Measurements from ENCODE around the gene RB1. TPM values are rescaled to one million over a fixed set of nuclear protein-coding genes. Genes with fewer than 3 reads are reported as not detected.
A peak's percentile ranks its signal among the peaks of the same experiment; 100 is the strongest.

RB1 gene
- total and polyA plus RNA-seq, 3 experiments from 2014 or later: 16.8 to 38.9 (median 38.2) TPM

DNA sequence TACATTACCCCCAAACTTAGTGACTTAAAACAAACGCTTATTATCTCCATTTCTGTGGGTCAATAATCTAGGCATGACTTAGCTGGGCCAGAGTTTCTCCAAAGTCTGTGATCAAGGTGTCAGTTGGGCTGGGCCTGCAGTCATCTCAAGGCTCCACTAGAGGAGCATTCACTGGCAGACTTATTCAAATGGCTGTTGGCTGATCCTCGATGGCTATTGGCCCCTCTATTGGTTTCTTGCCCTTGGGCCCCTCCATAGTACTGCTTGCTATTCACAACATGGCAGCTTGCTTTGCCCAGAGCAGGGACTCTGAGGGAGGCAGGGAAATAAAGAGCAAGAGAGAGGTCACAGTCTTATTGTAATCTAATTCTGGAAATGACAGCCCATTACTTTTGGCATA, 171.7 kb downstream of the RB1 start:
- CTCF ChIA-PET: interaction anchor here (0.7 to 1.0 kb wide), 2 partner anchors 17 to 93 kb away, joined by 3 read pairs; no protein-coding TSS in a partner anchor
- POLR2A ChIA-PET: interaction anchor here (0.6 kb wide), 1 partner anchor 9 kb away, joined by 4 read pairs; no protein-coding TSS in a partner anchor
- H3K9me3 ChIP-seq (ENCODE audit: low read length): no peaks in the 10 kb centered on the region
- no peaks in the 10 kb centered on the region for H3K27me3 ChIP-seq (ENCODE audit: insufficient read depth, low read length, poor library complexity, severe bottlenecking)
- Mint-ChIP-seq H3K4me3 (no peak overlapping the region), H3K36me3 (peaks cover 9 to 40% (median 11%) of the 10 kb centered on the region in 3 donors), H3K27me3 (no peaks in the 10 kb centered on the region), H3K27ac (peak overlapping the region in 2 of 8 donors; percentile 12 to 23), H3K4me1 (peaks cover 0 to 1% (median 0%) of the 10 kb centered on the region in 3 donors), H3K9me3 (no peaks in the 10 kb centered on the region)
- no peak for DNase-seq
- no peak overlapping the region for H3K27ac ChIP-seq (ENCODE audit: low read depth, low read length)
- H3K4me1 ChIP-seq (ENCODE audit: insufficient read depth, low read length): no peaks in the 10 kb centered on the region
- no peak overlapping the region for H3K4me3 ChIP-seq (ENCODE audit: low read length)
- peaks cover 5% of the 10 kb centered on the region for H3K36me3 ChIP-seq (ENCODE audit: insufficient read depth, low read length)

DNA sequence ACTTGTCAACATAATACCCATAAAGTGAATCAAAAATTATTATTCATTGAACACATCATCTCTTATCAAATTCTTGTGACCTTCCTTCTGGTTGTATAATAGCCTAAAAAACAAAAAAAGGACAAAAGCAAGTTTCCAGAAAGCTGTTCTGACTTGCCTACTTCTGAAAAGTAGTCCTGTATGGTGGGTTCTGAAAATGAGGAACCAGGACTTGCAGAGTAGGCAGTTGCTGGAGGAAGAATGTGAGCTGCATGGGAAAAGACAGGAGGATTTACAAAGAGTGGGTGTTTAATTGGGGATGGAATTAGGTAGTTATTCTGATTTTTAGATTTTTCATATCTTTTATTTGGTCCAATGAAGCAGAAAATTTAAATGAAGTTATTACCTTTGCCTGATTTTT, 172.7 kb downstream of the RB1 start:
- H3K36me3 ChIP-seq (ENCODE audit: insufficient read depth, low read length): peaks cover 5% of the 10 kb centered on the region
- DNase-seq: no peak
- peak overlapping the region in 3 of 8 donors; percentile 26 to 80 (median 58) for H3K27ac Mint-ChIP-seq
- H3K4me3 Mint-ChIP-seq: no peak overlapping the region
- no peaks in the 10 kb centered on the region for H3K9me3 ChIP-seq (ENCODE audit: low read length)
- no peaks in the 10 kb centered on the region for H3K9me3 Mint-ChIP-seq
- H3K4me1 ChIP-seq (ENCODE audit: insufficient read depth, low read length): no peaks in the 10 kb centered on the region
- peaks cover 0 to 1% (median 0%) of the 10 kb centered on the region in 3 donors for H3K4me1 Mint-ChIP-seq
- ChIA-PET POLR2A (no interaction called here), CTCF (interaction anchor here (0.7 kb wide), 1 partner anchor 94 kb away, joined by 3 read pairs; no protein-coding TSS in a partner anchor)
- H3K4me3 ChIP-seq (ENCODE audit: low read length): no peak overlapping the region
- no peak overlapping the region for H3K27ac ChIP-seq (ENCODE audit: low read depth, low read length)
- H3K36me3 Mint-ChIP-seq: peaks cover 9 to 40% (median 11%) of the 10 kb centered on the region in 3 donors
- H3K27me3 Mint-ChIP-seq: no peaks in the 10 kb centered on the region
- H3K27me3 ChIP-seq (ENCODE audit: insufficient read depth, low read length, poor library complexity, severe bottlenecking): no peaks in the 10 kb centered on the region

DNA sequence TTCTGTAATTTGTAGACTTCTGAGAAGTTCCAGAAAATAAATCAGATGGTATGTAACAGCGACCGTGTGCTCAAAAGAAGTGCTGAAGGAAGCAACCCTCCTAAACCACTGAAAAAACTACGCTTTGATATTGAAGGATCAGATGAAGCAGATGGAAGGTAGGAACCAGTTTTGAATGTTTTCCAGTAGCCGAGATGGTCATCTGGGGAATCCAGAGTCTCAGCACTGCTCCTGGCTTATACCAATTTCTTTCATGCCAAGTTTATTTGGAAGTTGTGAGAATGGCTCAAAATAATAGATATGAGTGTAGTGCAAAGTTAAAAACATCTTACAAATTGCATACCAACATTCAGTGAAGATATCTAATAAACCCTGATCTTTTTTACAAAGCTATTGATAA, 173.1 kb downstream of the RB1 start:
- Histone ChIP-seq H3K9me3 (ENCODE audit: low read length) (no peaks in the 10 kb centered on the region), H3K4me3 (ENCODE audit: low read length) (no peak overlapping the region), H3K27ac (ENCODE audit: low read depth, low read length) (no peak overlapping the region), H3K36me3 (ENCODE audit: insufficient read depth, low read length) (peaks cover 5% of the 10 kb centered on the region), H3K27me3 (ENCODE audit: insufficient read depth, low read length, poor library complexity, severe bottlenecking) (no peaks in the 10 kb centered on the region), H3K4me1 (ENCODE audit: insufficient read depth, low read length) (no peaks in the 10 kb centered on the region)
- H3K9me3 Mint-ChIP-seq: no peaks in the 10 kb centered on the region
- peaks cover 0 to 1% (median 0%) of the 10 kb centered on the region in 3 donors for H3K4me1 Mint-ChIP-seq
- no peaks in the 10 kb centered on the region for H3K27me3 Mint-ChIP-seq
- no peak for DNase-seq
- ChIA-PET CTCF (no interaction called here), POLR2A (no interaction called here)
- no peak overlapping the region for H3K4me3 Mint-ChIP-seq
- H3K27ac Mint-ChIP-seq: peak overlapping the region in 1 of 8 donors; percentile 36
- H3K36me3 Mint-ChIP-seq: peaks cover 7 to 41% (median 11%) of the 10 kb centered on the region in 3 donors

DNA sequence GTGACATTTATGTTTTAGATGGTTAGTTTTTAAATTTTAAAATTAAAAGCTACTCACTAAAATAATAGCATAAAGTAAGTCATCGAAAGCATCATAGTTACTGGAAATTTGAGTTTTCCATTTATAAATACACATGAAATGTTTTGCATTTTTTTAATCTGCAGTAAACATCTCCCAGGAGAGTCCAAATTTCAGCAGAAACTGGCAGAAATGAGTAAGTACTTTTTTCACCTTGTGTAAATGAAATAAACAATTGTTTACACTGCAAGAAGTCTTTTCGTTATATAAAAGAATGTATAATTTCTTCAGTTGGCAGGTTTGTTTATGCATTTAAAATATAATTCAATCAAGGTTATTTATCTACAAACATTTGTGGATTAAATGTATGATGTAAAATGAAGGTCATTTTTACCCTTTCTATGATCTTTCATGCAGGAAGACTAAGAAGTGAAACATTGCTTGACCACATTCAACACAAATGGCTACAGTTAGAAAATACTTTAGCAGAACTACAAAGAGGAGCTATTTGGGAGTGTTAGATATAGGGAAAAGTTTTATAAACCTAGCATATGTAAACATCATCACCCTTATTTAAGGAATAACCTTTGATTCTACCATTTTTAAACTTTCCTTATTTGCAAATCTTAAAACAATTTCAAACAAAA, 173.8 kb downstream of the RB1 start:
- DNase-seq: no peak
- Mint-ChIP-seq H3K4me3 (no peak overlapping the region), H3K4me1 (peaks cover 1 to 4% (median 1%) of the 10 kb centered on the region in 3 donors), H3K27ac (peak overlapping the region in 1 of 8 donors; percentile 26), H3K36me3 (peaks cover 4 to 43% (median 12%) of the 10 kb centered on the region in 3 donors), H3K27me3 (no peaks in the 10 kb centered on the region), H3K9me3 (no peaks in the 10 kb centered on the region)
- POLR2A ChIA-PET: no interaction called here
- H3K27me3 ChIP-seq (ENCODE audit: insufficient read depth, low read length, poor library complexity, severe bottlenecking): no peaks in the 10 kb centered on the region
- peaks cover 5% of the 10 kb centered on the region for H3K36me3 ChIP-seq (ENCODE audit: insufficient read depth, low read length)
- no peaks in the 10 kb centered on the region for H3K9me3 ChIP-seq (ENCODE audit: low read length)
- H3K4me1 ChIP-seq (ENCODE audit: insufficient read depth, low read length): no peaks in the 10 kb centered on the region
- no peak overlapping the region for H3K4me3 ChIP-seq (ENCODE audit: low read length)
- no peak overlapping the region for H3K27ac ChIP-seq (ENCODE audit: low read depth, low read length)
- CTCF ChIA-PET: no interaction called here

DNA sequence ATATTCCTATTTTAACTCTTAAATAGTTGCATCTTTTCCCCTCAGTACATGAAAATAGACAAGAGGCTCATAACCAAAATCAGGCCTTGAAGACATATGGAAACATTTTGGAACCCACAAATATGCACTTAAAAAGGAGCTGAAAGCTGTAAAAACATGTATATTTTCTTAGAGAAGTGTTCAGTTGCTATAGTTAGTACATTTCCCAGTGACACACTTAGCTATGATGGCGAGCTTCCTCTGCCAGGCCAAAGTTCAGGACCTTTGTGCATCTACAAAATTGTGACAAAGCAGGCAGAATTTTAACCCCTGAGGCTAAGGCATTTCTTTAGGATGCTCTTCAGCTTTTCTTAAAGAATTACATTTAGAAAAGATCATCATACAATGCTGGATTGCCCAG, 174.8 kb downstream of the RB1 start:
- Histone ChIP-seq H3K36me3 (ENCODE audit: insufficient read depth, low read length) (peaks cover 5% of the 10 kb centered on the region), H3K9me3 (ENCODE audit: low read length) (no peaks in the 10 kb centered on the region), H3K4me1 (ENCODE audit: insufficient read depth, low read length) (no peaks in the 10 kb centered on the region), H3K4me3 (ENCODE audit: low read length) (no peak overlapping the region), H3K27ac (ENCODE audit: low read depth, low read length) (no peak overlapping the region), H3K27me3 (ENCODE audit: insufficient read depth, low read length, poor library complexity, severe bottlenecking) (no peaks in the 10 kb centered on the region)
- no peak for DNase-seq
- H3K4me3 Mint-ChIP-seq: no peak overlapping the region
- no peaks in the 10 kb centered on the region for H3K27me3 Mint-ChIP-seq
- H3K36me3 Mint-ChIP-seq: peaks cover 11 to 43% (median 17%) of the 10 kb centered on the region in 3 donors
- H3K9me3 Mint-ChIP-seq: no peaks in the 10 kb centered on the region
- no peak overlapping the region for H3K27ac Mint-ChIP-seq
- H3K4me1 Mint-ChIP-seq: peaks cover 5 to 10% (median 9%) of the 10 kb centered on the region in 3 donors
- ChIA-PET CTCF (no interaction called here), POLR2A (no interaction called here)

DNA sequence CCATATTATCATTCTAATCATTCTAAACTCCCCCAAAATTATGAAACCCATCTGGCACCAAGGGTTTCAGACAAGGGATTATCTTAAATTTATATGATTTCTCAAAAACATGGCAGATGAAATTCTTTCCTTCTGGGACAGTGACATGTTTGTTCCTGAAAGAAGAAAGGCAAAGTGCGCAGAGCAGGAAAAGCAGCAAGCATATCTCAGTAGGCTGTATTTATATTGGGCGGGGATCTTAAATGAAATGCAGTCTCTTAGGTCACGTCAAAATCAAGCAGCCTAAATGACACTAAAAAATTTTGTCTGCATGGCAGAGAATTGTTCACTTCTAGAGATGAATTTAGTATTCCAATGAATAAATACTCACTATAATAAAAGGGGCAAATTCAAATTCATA, 180.0 kb downstream of the RB1 start:
- no peaks in the 10 kb centered on the region for H3K9me3 ChIP-seq (ENCODE audit: low read length)
- H3K36me3 Mint-ChIP-seq: peaks cover 11 to 38% (median 19%) of the 10 kb centered on the region in 3 donors
- no peak overlapping the region for H3K4me3 Mint-ChIP-seq
- CTCF ChIA-PET: interaction anchor here (1.3 kb wide), 1 partner anchor 11 kb away, joined by 3 read pairs; no protein-coding TSS in a partner anchor
- H3K27me3 Mint-ChIP-seq: no peaks in the 10 kb centered on the region
- peaks cover 0 to 2% (median 0%) of the 10 kb centered on the region in 5 donors for H3K9me3 Mint-ChIP-seq
- no peak overlapping the region for H3K4me3 ChIP-seq (ENCODE audit: low read length)
- no peaks in the 10 kb centered on the region for H3K27me3 ChIP-seq (ENCODE audit: insufficient read depth, low read length, poor library complexity, severe bottlenecking)
- H3K36me3 ChIP-seq (ENCODE audit: insufficient read depth, low read length): peaks cover 5% of the 10 kb centered on the region
- DNase-seq: no peak
- H3K27ac Mint-ChIP-seq: no peak overlapping the region
- H3K27ac ChIP-seq (ENCODE audit: low read depth, low read length): no peak overlapping the region
- H3K4me1 ChIP-seq (ENCODE audit: insufficient read depth, low read length): peaks cover 17% of the 10 kb centered on the region
- H3K4me1 Mint-ChIP-seq: peaks cover 24 to 41% (median 39%) of the 10 kb centered on the region in 3 donors
- POLR2A ChIA-PET: interaction anchor here (0.7 kb wide), 1 partner anchor 9 kb away, joined by 4 read pairs; no protein-coding TSS in a partner anchor

DNA sequence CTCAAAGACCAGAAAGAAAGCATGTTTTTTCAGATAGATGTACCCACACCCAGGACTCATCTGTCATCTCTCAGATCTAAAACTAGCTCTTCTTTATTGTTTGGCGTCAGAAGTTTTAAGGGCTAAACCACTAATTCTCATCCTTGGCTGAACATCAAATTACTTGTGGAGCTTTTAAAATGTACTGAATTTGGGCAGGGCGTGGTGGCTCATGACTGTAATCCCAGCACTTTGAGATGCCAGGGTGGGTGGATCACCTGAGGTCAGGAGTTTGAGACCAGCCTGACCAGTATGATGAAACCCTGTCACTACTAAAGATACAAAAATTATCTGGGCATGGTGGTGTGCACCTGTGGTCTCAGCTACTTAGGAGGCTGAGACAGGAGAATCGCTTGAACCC, 181.9 kb downstream of the RB1 start:
- H3K4me3 ChIP-seq (ENCODE audit: low read length): no peak overlapping the region
- H3K9me3 Mint-ChIP-seq: peaks cover 0 to 2% (median 0%) of the 10 kb centered on the region in 5 donors
- H3K4me1 ChIP-seq (ENCODE audit: insufficient read depth, low read length): peaks cover 33% of the 10 kb centered on the region
- POLR2A ChIA-PET: no interaction called here
- DNase-seq: no peak
- peak overlapping the region in 5 of 8 donors; percentile 12 to 60 (median 35) for H3K27ac Mint-ChIP-seq
- H3K36me3 ChIP-seq (ENCODE audit: insufficient read depth, low read length): no peaks in the 10 kb centered on the region
- peak overlapping the region in 1 of 7 donors; percentile 54 for H3K4me3 Mint-ChIP-seq
- peaks cover 24 to 41% (median 39%) of the 10 kb centered on the region in 3 donors for H3K4me1 Mint-ChIP-seq
- H3K9me3 ChIP-seq (ENCODE audit: low read length): no peaks in the 10 kb centered on the region
- no peak overlapping the region for H3K27ac ChIP-seq (ENCODE audit: low read depth, low read length)
- CTCF ChIA-PET: no interaction called here
- H3K27me3 Mint-ChIP-seq: no peaks in the 10 kb centered on the region
- H3K36me3 Mint-ChIP-seq: peaks cover 15 to 37% (median 19%) of the 10 kb centered on the region in 3 donors
- no peaks in the 10 kb centered on the region for H3K27me3 ChIP-seq (ENCODE audit: insufficient read depth, low read length, poor library complexity, severe bottlenecking)

DNA sequence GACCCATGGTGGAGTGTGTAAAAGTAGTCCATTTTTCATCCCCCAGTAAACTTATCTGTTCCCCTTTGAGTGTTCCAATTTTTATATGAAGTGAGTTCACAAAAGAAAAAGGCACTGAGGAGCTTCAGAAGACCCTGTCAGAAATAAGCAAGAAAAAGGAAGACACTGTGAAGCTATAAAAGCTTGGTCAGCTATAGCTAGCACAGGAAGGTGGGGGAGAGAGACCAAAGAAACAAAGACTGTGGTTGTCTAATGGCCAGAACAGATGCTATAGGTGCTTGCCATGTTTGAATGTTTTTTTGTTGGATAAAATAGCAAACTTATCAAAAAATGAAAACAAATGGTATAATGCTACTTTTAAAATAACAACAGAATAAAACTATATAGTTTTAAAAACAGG, 182.8 kb downstream of the RB1 start:
- no peaks in the 10 kb centered on the region for H3K9me3 ChIP-seq (ENCODE audit: low read length)
- Mint-ChIP-seq H3K27me3 (no peaks in the 10 kb centered on the region), H3K27ac (peak overlapping the region in 6 of 8 donors; percentile 24 to 85 (median 62)), H3K9me3 (peaks cover 0 to 2% (median 0%) of the 10 kb centered on the region in 5 donors), H3K4me3 (peak overlapping the region in 1 of 7 donors; percentile 11), H3K36me3 (peaks cover 15 to 37% (median 19%) of the 10 kb centered on the region in 3 donors), H3K4me1 (peaks cover 24 to 41% (median 39%) of the 10 kb centered on the region in 3 donors)
- peaks cover 42% of the 10 kb centered on the region for H3K4me1 ChIP-seq (ENCODE audit: insufficient read depth, low read length)
- H3K4me3 ChIP-seq (ENCODE audit: low read length): no peak overlapping the region
- ChIA-PET CTCF (no interaction called here), POLR2A (interaction anchor here (0.6 kb wide), 1 partner anchor 900 kb away, joined by 3 read pairs; no protein-coding TSS in a partner anchor)
- no peaks in the 10 kb centered on the region for H3K27me3 ChIP-seq (ENCODE audit: insufficient read depth, low read length, poor library complexity, severe bottlenecking)
- no peaks in the 10 kb centered on the region for H3K36me3 ChIP-seq (ENCODE audit: insufficient read depth, low read length)
- no peak overlapping the region for H3K27ac ChIP-seq (ENCODE audit: low read depth, low read length)
- no peak for DNase-seq
